Fibroblast of lung (primary cell): ENCODE data around the gene PSAP. TPM values are rescaled to one million over a fixed set of nuclear protein-coding genes. Genes with fewer than 3 reads are reported as not detected.

Experiments
- DNase-seq, 2 donors: peaks; one replicate each; pipeline versions ENCODE4 v3.0.0 to v3.0.0-alpha.2; 2010; ENCODE audit warnings: low read depth in 2 of 2
- H2AFZ ChIP-seq: 2 replicates; pipeline ENCODE4 v1.5.1; 2012; ENCODE audit warnings: low read length, control low read depth, inconsistent platforms
- H3K27ac ChIP-seq: 2 replicates; pipeline ENCODE4 v1.5.1; 2011; ENCODE audit warnings: low read length, control low read depth; ENCODE audit not compliant: insufficient read depth
- H3K27me3 ChIP-seq: 2 replicates; pipeline ENCODE4 v1.5.1; 2011; ENCODE audit warnings: mild to moderate bottlenecking, low read length; ENCODE audit not compliant: control insufficient read depth, insufficient read depth
- H3K36me3 ChIP-seq: 2 replicates; pipeline ENCODE4 v1.5.1; 2011; ENCODE audit warnings: low read length; ENCODE audit not compliant: control insufficient read depth, insufficient read depth
- H3K4me1 ChIP-seq: 2 replicates; pipeline ENCODE4 v1.5.1; 2011; ENCODE audit warnings: low read length; ENCODE audit not compliant: control insufficient read depth, insufficient read depth; ENCODE audit errors: extremely low read depth
- H3K4me2 ChIP-seq: 2 replicates; pipeline ENCODE4 v1.5.1; 2011; ENCODE audit warnings: low read length, control low read depth; ENCODE audit not compliant: insufficient read depth; ENCODE audit errors: extremely low read depth
- H3K4me3 ChIP-seq, 4 experiments: fragments of 200-600 bp in 1 of 4; sonication (generic) in 1 of 4; replicated peaks in 1 of 4; 2 replicates each; pipeline ENCODE4 v1.5.1; 2011 to 2016; ENCODE audit warnings: low read length in 4 of 4, low read depth in 3 of 4, mild to moderate bottlenecking in 3 of 4, control low read depth in 2 of 4, inconsistent platforms in 1 of 4, mixed read lengths in 1 of 4; ENCODE audit not compliant: insufficient read depth in 1 of 4; ENCODE audit errors: control extremely low read depth in 1 of 4
- H3K79me2 ChIP-seq: 2 replicates; pipeline ENCODE4 v1.5.1; 2012; ENCODE audit warnings: mild to moderate bottlenecking, low read length, inconsistent platforms; ENCODE audit not compliant: control insufficient read depth, insufficient read depth
- H3K9ac ChIP-seq: 2 replicates; pipeline ENCODE4 v1.5.1; 2011; ENCODE audit warnings: mild to moderate bottlenecking, low read length, control low read depth; ENCODE audit not compliant: insufficient read depth
- H3K9me3 ChIP-seq: 2 replicates; pipeline ENCODE4 v1.5.1; 2012; ENCODE audit warnings: low read depth, low read length; ENCODE audit not compliant: control insufficient read depth, insufficient read depth
- H4K20me1 ChIP-seq: 2 replicates; pipeline ENCODE4 v1.5.1; 2011; ENCODE audit warnings: low read length; ENCODE audit not compliant: control insufficient read depth, insufficient read depth; ENCODE audit errors: extremely low read depth
- CTCF ChIP-seq, 2 donors: IDR thresholded peaks in 1 of 2; conservative IDR thresholded peaks in 1 of 2; 1 replicate in 1 of 2; 2 replicates in 1 of 2; pipeline ENCODE4 v1.5.1; 2011 to 2012; ENCODE audit warnings: low read length in 2 of 2, control low read depth in 1 of 2, inconsistent platforms in 1 of 2, low read depth in 1 of 2, mild to moderate bottlenecking in 1 of 2
- EZH2 ChIP-seq: IDR thresholded peaks from 2 replicates; pipeline ENCODE4 v1.5.1; 2012; ENCODE audit warnings: low read length, control low read depth, mild to moderate bottlenecking; ENCODE audit errors: missing control alignments
- polyA plus RNA-seq, 2 donors: library from polyadenylated mRNA; depleted of rRNA in 1 of 2; stranded (reverse) in 1 of 2; unstranded in 1 of 2; fragments of >200 nt; gene quantifications; 2 replicates each; pipeline ENCODE4 v1.2.1, GENCODE V29; 2011 to 2012; ENCODE audit warnings: missing spikeins in 1 of 2
- total RNA-seq: library from RNA; depleted of rRNA; stranded (reverse); fragments of >200 nt; gene quantifications from 2 replicates; pipeline ENCODE4 v1.2.1, GENCODE V29; 2014

The PSAP gene
- total and polyA plus RNA-seq, 2 donors (not counting 1 experiment from before 2014, with no cell fraction given), result 1,180 to 1,566 TPM

GRCh38 chr10:71819985-71820384 is 31.1 kb downstream of the PSAP start:
- H3K9me3 ChIP-seq, result no peaks in the 10 kb centered on the region
- DNase-seq, result no peak
- no peaks in the 10 kb centered on the region for H3K4me1 ChIP-seq
- TF ChIP-seq EZH2 (no peak), CTCF (conservative IDR thresholded peaks at IDR 0.05 in 1 of 2, IDR thresholded peaks at IDR 0.05 in 1 of 2; ENCODE audit: low read depth in 1 of 2, low read length in 2 of 2) (no peak)
- no peaks in the 10 kb centered on the region for H4K20me1 ChIP-seq
- H2AFZ ChIP-seq, result no peak overlapping the region
- peaks cover 46% of the 10 kb centered on the region for H3K36me3 ChIP-seq
- H3K4me3 ChIP-seq, result no peak overlapping the region
- no peak overlapping the region for H3K27ac ChIP-seq
- no peak overlapping the region for H3K4me2 ChIP-seq
- H3K79me2 ChIP-seq, result no peaks in the 10 kb centered on the region
- H3K9ac ChIP-seq, result no peak overlapping the region
- no peaks in the 10 kb centered on the region for H3K27me3 ChIP-seq

GRCh38 chr10:71819441-71819861 is 31.6 kb downstream of the PSAP start:
- H3K4me3 ChIP-seq, result no peak overlapping the region
- H3K27ac ChIP-seq, result no peak overlapping the region
- DNase-seq, result no peak
- no peaks in the 10 kb centered on the region for H3K4me1 ChIP-seq
- TF ChIP-seq CTCF (conservative IDR thresholded peaks at IDR 0.05 in 1 of 2, IDR thresholded peaks at IDR 0.05 in 1 of 2; ENCODE audit: low read depth in 1 of 2, low read length in 2 of 2) (no peak), EZH2 (no peak)
- peaks cover 46% of the 10 kb centered on the region for H3K36me3 ChIP-seq
- no peak overlapping the region for H2AFZ ChIP-seq
- no peak overlapping the region for H3K9ac ChIP-seq
- no peaks in the 10 kb centered on the region for H3K79me2 ChIP-seq
- H3K9me3 ChIP-seq, result no peaks in the 10 kb centered on the region
- H3K4me2 ChIP-seq, result no peak overlapping the region
- no peaks in the 10 kb centered on the region for H3K27me3 ChIP-seq
- H4K20me1 ChIP-seq, result no peaks in the 10 kb centered on the region

DNA sequence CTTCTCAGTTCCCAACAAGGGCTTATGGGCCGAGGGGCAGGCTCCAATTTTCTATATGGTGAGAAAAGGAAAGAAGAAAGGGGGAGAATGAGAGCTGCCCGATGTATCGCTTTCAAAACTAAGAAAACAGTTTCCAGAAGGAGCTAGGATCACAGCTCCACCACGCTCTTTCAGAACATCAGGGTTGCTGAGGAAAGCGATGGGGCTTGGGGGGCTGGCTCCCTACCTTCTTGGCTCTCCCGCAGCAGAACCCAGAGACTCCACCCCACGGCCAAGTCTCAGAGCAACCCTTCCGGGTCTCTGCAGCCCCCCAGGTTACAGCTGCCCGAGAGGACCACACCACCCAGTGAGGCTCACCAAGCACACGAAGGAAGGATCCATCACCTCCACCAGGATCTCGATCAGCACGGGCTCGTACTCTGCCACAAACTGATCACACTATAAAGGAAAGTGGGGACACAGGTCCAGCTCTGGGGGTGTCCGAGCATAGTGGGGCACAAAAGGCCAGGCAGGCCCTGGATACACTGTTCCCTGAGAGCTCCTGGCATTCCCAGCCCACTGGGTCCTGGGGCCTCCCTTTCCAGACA is 32.3 kb downstream of the PSAP start:
- Histone ChIP-seq H3K27ac (no peak overlapping the region), H3K36me3 (peaks cover 39% of the 10 kb centered on the region), H4K20me1 (no peaks in the 10 kb centered on the region), H3K4me2 (no peak overlapping the region), H3K4me1 (no peaks in the 10 kb centered on the region), H3K9me3 (no peaks in the 10 kb centered on the region), H3K4me3 (no peak overlapping the region), H3K27me3 (no peaks in the 10 kb centered on the region), H3K79me2 (no peaks in the 10 kb centered on the region), H2AFZ (no peak overlapping the region), H3K9ac (no peak overlapping the region)
- DNase-seq, result no peak
- no peak for TF ChIP-seq CTCF (conservative IDR thresholded peaks at IDR 0.05 in 1 of 2, IDR thresholded peaks at IDR 0.05 in 1 of 2; ENCODE audit: low read depth in 1 of 2, low read length in 2 of 2)
- no peak for TF ChIP-seq EZH2
